NCI-H2227 treated with DMSO at 0.1 percent for 48 hours (cell line): ENCODE data around the gene CPXM2.

Experiments
- DNase-seq: peaks from one replicate; lab custom pipeline; 2025; lab: John Stamatoyannopoulos, UW

Gene CPXM2

DNA sequence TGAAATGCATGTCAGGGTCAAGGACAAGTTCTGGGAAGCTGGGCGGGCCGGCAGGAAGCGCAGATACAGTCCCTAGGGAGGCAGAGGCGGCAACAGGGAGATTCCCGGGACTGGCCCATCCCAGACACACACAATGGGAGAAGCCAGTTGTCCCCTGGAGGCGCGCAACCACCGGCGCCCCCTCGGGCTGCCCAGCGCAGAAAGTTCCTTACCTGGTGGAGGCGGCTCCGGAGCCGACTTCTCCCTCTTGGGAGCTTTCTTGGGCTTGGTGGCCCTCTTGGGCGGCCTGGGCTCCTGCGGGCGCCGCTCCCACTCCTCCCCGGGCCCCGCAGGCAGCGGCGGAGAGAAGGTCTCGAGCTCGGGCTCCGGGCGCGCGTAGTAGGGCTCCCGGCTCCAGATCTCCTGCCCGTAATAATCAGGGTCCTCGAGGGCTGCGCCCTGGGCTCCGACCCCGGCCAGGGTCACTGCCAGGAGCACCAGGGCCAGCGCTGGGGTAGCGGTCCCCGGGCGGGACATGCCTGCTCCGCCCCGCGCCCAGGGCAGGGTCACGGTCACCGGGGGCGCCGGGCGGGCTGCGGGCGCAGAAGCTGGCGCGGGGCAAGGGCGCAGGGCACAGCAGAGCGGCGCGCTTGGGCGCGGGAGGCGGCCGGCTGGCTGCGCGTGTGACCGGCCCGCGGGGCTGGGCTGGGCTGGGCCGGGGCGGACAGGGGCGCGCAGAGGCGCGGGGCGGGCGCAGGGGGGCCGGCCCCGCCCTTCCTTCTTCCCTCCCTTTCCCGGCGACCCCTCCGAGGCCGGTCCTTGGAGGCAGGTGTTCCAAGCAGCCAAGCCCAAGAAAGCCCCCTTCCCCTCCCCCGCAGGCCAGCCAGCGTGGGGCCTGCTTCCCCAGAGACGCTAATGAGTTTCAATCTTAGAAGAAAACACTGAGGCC, at the start of gene CPXM2:
Gene CPXM2, minus strand, starts transcription at position 664 of the 928 bp plus-strand sequence. Its CDS starts 148 bp downstream, at position 516.
- no peak for DNase-seq

DNA sequence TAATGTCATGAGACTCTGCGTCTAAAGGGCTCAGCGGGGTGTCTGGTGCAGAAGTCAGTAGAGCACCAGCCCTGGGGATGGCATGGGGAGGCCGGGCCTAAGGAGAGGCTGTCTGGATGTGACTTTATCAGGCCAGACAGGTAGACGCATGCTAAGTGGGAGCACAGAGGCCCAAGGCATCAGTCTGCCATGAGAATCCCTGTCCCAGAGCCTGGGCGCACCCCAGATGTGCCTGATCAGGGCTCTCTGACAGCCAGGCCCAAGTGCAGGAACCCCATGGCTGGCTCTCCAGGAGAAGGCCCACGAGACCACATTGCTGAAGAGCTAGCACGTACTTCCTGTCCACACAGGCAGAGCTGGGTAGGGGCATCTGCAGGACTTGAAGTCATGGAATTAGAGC, 48.0 kb upstream of the CPXM2 start:
- no peak for DNase-seq

DNA sequence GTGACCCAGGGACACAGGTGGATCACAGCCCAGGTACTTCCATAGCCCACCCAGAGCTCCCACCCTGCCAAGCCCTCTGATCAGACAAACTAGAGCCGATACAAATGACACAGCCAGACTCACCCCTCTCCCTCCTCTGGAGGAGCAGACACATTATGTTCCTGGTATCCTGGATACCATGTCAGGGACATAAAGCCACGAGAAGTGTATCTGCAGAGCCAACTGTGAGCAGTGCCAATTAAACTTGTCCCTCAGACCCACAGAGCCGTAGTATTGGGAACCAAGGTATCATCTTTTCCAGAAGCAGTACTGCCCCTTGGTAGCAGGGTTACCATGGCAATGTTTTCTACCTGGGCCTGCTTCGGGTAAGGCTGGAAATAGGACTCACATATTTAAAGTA, 47.3 kb upstream of the CPXM2 start:
- no peak for DNase-seq

DNA sequence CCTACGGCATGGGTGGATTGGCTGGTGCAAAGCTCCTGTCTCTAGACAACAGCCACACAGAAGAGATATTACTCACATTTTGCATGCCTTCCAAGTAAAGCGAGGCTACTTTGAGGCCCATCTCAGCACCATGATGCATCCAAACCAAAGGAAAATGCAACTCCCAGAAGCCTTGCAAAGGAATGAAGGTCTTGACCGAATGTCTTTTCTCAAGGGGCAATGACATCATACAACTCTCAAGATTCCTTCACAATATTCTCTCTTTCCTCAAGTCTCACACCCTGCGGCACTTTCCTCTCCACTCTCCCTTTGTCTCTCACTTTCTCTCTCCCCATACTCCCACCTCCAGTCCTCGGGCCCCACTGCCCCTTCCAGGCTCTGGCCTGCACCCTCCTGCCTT, 44.8 kb upstream of the CPXM2 start:
- DNase-seq = no peak

DNA sequence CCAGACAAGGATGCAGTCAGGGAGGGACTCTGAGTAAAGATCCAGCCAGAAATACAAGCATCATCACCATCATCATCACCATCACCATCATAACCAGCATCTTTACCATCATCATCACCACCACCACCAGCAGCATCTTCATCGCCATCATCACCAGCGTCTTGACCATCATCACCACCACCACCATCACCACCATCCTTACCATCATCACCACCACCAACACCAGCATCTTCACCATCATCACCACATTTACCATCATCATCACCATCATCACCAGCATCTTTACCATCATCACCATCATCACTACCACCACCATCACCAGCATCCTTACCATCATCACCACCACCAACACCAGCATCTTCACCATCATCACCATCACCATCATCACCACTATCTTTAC, 44.1 kb upstream of the CPXM2 start:
- no peak for DNase-seq

DNA sequence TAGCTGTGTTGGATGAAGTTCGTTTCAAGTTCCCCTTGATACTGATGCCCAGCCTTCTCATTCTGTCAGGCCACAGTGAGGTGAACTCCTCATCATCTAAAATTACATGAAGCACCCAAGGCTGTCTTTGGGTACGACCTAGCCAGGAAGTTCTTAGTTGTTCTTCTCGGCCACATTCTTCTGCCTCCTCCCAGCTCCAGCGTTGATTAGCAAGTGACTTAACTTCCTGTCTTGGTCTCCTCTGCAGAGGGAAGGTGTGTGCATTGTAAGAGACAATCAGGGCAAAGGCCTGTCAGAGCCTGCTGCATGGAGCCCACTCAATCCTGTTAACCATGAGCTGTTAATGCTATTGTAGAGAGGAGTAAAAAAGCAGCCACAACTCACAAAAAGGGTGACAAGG, 43.2 kb upstream of the CPXM2 start:
- DNase-seq = no peak

DNA sequence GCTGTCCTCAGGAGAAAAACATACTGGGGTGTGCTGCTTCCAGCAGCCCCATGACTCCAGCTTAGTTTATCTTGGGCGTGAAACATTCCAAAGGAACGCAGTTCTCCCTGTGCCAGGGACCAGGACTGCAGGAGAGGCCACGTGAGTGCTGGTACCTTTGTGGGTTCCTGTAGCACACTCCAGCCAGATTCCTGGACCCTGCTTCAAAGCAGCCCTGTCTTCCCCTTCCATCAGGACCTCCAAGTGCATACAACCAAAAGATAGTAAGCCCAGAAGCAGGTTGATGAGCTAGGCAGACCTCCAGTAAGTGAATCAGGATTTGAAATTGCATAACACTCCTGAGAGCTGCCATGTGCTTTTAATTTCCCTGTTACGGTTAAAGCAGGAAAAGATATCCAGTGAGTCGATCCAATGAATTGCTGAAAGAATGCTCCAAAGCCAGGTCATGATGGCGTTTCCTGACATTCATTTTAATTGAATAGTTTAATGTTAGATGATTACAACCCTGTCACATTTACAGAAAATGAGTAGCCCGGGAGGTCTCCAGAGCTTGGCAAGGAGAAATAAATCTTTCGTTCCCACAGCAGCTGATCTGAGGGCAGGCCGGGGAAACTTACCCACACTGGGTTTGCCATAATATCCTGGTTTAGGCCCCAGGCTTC, 38.9 kb upstream of the CPXM2 start:
- no peak for DNase-seq

DNA sequence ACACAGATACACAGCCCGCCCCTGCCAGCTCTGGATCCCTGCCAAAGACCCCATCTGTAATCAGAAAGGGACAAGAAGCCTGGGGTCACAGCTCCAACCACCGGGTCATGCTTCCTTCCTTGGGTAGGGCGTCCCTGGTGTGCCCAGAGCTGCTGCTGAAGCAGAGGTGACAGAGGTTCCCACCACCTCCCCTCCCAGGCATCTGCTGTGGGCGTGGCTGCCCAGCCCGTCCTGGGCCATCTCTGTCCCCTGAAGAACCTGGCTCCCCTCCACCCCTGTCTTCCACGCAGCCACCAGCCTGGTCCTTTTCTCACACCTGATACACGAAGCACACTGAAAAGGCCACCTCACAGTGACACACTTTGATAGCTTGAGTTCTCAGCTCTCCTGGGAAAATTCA, 38.2 kb upstream of the CPXM2 start:
- no peak for DNase-seq

DNA sequence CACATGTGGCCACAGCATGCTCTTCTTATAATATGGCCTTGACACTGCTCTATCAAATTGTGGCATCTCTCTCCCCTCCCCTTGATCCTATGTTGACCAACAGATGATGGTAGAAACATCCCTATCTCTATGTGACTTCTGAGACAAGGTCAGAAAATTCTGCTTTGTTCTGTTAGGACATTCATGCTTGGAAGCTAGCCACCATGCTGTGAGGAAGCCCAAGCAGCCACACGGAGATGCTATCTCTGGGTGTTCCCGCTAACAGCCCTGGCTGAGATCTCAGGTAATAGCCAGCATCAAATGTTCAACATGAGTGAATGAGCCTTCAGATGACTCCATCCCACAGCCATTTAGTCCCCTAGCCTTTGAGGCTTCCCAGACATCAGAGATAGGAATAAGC, 36.8 kb upstream of the CPXM2 start:
- no peak for DNase-seq

DNA sequence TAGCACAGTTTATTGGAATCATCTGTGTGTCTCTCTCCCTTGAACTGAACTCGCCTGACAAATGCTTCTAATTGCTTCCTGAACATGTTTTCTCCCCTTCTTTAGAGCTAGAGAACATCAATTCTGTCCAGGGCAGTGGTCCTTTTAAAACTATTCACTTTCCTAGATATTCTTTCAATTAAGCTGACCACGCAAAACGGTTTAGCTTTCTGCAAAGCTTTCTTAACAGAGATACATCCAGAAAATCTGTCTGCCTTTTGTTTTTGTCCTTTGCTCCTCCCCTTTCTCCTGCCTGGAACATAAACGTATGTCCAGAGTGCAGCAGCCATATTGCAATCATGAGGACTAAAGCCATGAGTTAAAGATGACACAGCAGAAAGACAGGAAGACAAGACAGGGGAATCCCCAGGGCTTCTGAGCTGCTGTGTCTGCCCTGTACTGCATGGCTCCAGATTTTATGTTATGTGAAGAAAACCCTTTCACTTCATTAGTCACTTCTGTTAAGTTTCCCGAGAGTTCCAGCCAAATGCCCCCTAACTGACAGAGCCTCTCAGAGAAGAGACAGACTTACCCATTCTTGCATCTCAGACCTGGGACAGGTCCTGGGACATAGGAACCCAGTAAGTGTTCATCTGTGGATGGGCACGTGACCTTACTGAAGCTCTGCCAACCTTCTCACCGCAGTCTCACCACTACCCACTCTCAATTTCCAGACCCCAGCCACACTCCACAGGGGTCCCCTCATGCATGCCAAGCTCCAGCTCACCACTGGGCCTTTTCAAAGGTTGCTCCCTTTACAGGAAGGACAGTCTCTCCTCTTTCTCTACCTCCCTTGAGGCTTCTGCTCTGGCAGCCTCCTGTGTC, 35.0 kb upstream of the CPXM2 start:
- DNase-seq = no peak

DNA sequence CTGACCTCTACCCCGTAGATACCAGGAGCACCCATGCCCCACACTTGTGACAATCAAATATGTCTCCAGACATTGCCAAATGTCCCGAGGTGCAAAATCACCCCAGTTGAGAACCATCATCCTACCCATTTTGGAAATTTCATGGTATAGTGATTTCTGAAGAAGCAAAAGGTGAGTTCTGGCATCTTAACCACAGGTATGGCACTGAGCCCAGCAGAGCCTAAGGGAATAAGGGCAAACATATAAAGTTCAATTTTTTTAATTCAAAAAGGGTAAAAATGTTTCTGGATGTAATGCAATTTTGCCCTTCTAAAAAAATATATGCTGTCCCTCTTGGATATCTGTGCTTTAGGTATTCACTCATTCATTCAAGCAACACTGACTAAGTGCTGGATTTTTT, 30.5 kb upstream of the CPXM2 start:
- no peak for DNase-seq

DNA sequence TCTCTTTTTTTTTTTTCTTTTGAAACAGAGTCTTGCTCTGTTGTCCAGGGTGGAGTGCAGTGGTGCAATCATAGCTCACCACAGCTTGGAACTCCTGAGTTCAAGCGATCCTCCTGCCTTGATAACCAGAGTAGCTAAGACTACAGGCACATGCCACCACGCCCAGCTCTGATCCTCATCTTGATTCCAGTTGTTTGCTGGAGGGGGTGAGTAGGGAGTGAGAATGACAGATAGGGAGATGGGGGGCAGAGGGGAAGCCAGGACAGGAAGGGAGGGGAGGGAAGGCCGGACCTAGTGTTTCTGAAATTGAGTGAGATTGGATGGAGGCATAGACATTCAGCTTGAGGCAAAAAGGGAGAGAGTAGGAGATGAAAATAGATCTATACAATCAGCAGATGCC, 25.2 kb upstream of the CPXM2 start:
- DNase-seq = no peak

DNA sequence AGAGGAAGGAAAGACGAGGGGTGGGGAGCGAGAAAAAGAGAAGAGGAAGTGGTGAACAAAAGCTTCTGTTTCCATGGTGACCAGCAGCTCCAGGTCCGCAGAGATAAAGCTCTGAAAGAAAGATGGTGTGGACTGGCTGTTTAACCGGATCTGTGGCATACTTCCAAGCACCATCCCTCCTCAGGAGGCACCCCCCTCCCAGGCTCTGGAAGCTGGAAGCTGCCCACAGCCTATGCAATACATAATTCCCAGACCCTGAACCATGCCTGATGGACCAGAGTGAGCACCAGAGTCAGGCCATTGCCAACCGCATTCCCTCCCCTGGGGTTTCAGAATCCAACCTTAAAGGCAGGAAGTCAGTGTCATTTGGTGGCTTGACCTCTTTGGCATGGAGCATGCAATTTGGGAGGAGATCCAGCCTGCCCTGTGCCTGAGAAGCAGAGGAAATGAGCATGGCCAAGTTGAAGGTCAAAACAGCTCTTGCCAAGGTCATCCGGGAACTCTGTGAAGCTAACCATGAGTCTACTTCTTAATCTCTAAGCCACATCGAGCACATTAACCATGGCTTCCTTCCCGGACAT, 22.2 kb upstream of the CPXM2 start:
- DNase-seq = no peak

DNA sequence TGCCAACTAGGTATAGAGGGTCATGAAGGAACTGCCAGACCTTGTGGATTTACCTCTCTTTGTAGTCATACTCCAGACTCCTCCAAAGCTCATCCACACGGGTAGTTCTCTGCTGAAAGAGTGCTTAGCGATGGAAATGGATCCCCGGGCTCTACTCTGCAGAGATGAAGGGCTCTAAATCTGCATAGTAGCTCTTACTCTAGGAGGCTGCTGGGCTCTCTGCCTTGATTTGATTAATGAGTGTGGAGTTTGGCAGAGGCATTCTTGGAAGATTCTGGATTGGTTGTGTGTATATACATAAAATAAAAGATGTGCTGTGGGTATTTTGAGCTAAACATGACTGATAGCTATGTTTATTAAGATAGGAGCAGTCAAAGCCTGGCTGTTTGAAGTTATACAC, 21.3 kb upstream of the CPXM2 start:
- no peak for DNase-seq

DNA sequence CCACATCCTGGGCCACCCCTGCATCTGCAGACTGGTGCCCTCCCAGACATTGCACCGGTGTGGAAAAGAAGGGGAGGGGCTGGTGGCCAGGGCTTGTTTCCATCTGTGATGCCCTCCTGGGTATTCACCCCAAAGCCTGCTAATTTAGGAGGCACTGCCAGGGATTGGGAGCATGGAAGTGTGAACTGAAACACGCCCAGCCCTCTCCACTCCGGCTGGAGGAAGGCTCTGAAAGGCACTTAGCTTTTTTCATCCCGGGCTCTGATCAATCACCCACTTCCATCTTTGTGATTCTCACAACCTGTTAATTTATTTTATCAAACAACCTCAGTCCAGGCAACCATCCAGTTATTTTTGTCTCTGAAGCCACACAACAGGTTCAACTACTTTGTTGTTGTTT, 20.9 kb upstream of the CPXM2 start:
- DNase-seq = no peak

DNA sequence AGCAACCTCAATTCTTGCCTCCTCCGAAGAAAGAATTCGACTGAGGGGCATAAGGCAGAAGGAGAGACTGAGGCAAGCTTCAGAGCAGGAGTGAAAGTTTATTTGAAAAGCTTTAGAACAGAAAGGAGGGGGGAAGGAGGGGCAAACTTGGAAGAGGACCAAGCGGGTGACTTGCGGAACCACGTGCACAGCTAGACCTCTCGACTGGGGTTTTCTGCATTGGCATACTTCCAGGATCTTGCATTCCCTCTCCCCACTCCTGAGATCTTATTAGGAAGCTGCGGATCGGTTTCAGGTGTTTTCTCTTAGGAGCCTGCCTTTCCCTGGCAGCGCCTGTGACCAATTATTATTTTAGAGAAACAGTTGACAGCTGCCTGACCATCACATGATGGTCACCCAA, 20.3 kb upstream of the CPXM2 start:
- peak; percentile 59 for DNase-seq

DNA sequence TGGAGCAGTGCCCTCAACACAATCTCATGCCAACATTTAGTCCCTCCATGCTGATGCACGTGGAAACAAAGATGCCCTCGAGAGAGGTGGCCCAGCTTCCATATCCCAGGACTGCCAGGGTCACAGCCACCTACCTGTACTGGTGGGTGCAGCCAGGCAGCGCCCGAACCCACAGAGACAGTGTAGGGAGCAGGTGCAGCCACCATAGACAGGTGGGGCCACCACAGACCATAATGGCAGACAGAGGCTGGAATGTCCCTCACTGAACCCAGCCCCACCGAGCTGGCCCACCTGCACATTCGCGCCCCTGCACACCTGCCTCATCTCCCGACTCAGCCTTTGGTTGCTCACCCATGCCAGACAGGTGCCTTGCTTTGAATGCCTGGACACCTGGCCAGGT, 18.3 kb upstream of the CPXM2 start:
- DNase-seq = no peak

DNA sequence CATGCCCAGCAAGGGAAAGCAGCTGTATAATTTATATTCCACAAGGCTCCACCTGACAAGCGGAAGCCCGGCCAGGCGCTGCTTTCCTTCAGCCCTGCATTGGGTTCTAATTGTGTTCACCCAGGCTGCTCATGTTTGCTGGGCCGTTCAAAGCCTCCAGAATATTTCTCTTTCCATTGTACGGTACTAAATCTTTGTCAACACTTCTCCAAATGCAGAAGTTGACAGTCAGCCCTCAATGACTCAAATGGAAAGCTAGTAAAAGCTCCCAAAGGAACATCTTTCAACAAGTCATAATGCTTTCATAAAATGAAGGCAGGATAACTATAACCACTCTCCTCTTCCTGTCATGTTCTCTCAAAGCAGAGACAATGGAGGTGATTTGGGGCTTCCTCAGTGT, 17.8 kb upstream of the CPXM2 start:
- DNase-seq = no peak

DNA sequence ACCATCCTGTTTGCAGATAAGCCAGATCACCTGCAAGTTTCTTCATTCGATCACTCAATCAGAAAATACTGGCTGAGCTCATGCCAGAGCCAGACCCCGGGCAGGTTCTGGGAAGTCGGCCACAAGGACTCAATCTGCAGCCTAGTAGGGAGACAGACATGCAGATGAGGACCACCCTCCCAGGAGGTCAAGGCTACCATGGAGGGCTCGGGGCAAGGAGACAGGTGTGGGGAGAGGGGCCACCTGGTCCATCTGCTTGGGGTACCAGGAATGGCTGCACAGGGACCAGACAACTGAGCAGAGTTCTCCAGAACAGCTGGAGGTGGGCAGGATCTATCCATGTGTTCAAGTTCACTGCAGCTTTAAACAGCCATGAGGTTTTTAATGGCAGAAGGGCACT, 16.8 kb upstream of the CPXM2 start:
- no peak for DNase-seq

DNA sequence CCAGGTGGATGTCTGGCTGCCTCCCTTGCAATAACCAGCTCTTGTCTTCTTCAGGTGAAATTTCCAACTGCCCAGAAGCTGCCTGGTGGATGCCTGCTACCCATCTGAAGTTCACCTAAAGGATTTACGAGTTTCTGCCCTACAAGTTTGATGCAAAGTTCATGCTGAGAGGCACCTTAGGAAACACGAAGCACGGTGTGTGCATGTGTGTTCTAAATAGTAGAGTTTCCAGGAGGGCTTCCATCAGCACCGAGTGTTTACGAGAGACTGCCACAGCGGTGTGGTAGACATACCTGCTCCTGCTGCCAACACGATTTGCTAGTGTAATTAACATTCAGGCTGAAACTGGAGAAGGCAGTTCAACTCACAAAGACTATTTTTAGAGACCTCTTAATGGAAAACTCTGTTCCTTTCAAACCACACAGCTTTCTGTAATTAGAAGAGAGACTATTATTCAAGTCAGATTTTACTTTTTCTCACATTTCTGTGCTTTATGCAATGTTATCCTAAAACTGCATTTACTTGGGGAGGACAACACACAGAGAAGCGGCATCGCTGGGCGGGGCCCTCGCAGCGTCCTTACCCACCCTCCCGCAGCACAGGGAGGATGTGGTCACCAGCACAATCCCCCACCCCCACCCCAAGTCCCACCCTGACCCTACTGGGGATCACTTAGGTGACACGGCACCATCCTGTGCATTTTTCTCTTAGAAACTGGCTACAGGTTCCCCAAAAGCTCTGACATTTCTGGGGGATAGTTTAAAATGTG, 15.5 kb upstream of the CPXM2 start:
- no peak for DNase-seq

DNA sequence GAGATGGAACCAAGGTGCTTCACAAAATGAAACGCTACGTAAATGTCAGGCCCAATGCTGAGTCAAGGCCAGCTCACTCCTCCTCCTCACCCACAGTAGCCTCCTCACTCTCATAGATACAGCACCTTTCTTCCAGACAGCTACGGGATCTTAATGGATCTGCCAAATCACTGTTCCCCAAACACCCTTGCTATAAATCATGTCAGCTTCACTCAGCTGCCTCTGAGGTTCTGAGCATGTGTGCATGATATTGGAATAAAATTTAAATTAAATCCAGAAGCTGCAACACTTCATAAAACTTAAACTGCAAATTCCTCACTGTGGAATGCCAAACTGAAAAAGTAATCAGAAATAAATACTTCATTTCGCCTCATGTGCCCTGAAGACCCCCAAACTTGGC, 14.7 kb upstream of the CPXM2 start:
- no peak for DNase-seq
